Duodenal mucosa (tissue), 2 donors: ENCODE results near the gene NAALADL2.

Experiments used
- H3K27ac ChIP-seq: one replicate; pipeline ENCODE4 v1.7.0; 2013; ENCODE audit warnings: low read depth, low read length
- H3K27me3 ChIP-seq, 2 donors: one replicate each; pipeline ENCODE4 v1.7.0; 2013; ENCODE audit warnings: low read length in 2 of 2, control low read depth in 1 of 2; ENCODE audit not compliant: insufficient read depth in 2 of 2, control insufficient read depth in 1 of 2
- H3K36me3 ChIP-seq, 2 donors: one replicate each; pipeline ENCODE4 v1.7.0; 2013; ENCODE audit warnings: low read length in 2 of 2, control low read depth in 1 of 2; ENCODE audit not compliant: insufficient read depth in 2 of 2, control insufficient read depth in 1 of 2
- H3K4me1 ChIP-seq, 2 donors: one replicate each; pipeline ENCODE4 v1.7.0; 2013; ENCODE audit warnings: low read length in 2 of 2, control low read depth in 1 of 2; ENCODE audit not compliant: insufficient read depth in 2 of 2, control insufficient read depth in 1 of 2
- H3K4me3 ChIP-seq, 2 donors: one replicate each; pipeline ENCODE4 v1.7.0; 2013; ENCODE audit warnings: low read length in 2 of 2, low read depth in 1 of 2
- H3K9ac ChIP-seq, 2 donors: one replicate each; pipeline ENCODE4 v1.7.0; 2013; ENCODE audit warnings: low read length in 2 of 2, low read depth in 1 of 2
- H3K9me3 ChIP-seq, 2 donors: one replicate each; pipeline ENCODE4 v1.7.0; 2013; ENCODE audit warnings: low read length in 2 of 2, control low read depth in 1 of 2; ENCODE audit not compliant: control insufficient read depth in 1 of 2

The NAALADL2 gene

GRCh38 chr3:174883881-174884675 is 24.9 kb downstream of the NAALADL2 start:
- Histone ChIP-seq H3K4me1 (no peaks in the 10 kb centered on the region), H3K9me3 (peaks cover 0 to 3% of the 10 kb centered on the region in 2 donors), H3K27ac (no peak overlapping the region), H3K4me3 (no peak overlapping the region), H3K9ac (no peak overlapping the region), H3K27me3 (no peaks in the 10 kb centered on the region), H3K36me3 (no peaks in the 10 kb centered on the region)

GRCh38 chr3:174884776-174885568 is 25.8 kb downstream of the NAALADL2 start:
- H3K4me1 ChIP-seq, result no peaks in the 10 kb centered on the region
- no peak overlapping the region for H3K27ac ChIP-seq
- H3K9ac ChIP-seq, result no peak overlapping the region
- no peaks in the 10 kb centered on the region for H3K27me3 ChIP-seq
- H3K36me3 ChIP-seq, result no peaks in the 10 kb centered on the region
- H3K4me3 ChIP-seq, result no peak overlapping the region
- peaks cover 0 to 3% of the 10 kb centered on the region in 2 donors for H3K9me3 ChIP-seq

GRCh38 chr3:174891524-174892203 is 32.5 kb downstream of the NAALADL2 start:
- no peaks in the 10 kb centered on the region for H3K4me1 ChIP-seq
- H3K36me3 ChIP-seq, result no peaks in the 10 kb centered on the region
- no peak overlapping the region for H3K27ac ChIP-seq
- H3K4me3 ChIP-seq, result no peak overlapping the region
- peaks cover 0 to 7% of the 10 kb centered on the region in 2 donors for H3K9me3 ChIP-seq
- no peak overlapping the region for H3K9ac ChIP-seq
- no peaks in the 10 kb centered on the region for H3K27me3 ChIP-seq

- Histone ChIP-seq H3K9ac (no peak overlapping the region), H3K27me3 (no peaks in the 10 kb centered on the region), H3K9me3 (no peaks in the 10 kb centered on the region), H3K4me3 (no peak overlapping the region), H3K4me1 (no peaks in the 10 kb centered on the region), H3K27ac (no peak overlapping the region), H3K36me3 (no peaks in the 10 kb centered on the region)
Measured at GRCh38 chr3:174907027-174907426, 47.9 kb downstream of the NAALADL2 start.

GRCh38 chr3:174907628-174908407 is 48.7 kb downstream of the NAALADL2 start:
- no peak overlapping the region for H3K4me3 ChIP-seq
- no peak overlapping the region for H3K9ac ChIP-seq
- no peaks in the 10 kb centered on the region for H3K4me1 ChIP-seq
- no peak overlapping the region for H3K27ac ChIP-seq
- H3K27me3 ChIP-seq, result no peaks in the 10 kb centered on the region
- no peaks in the 10 kb centered on the region for H3K36me3 ChIP-seq
- no peaks in the 10 kb centered on the region for H3K9me3 ChIP-seq

GRCh38 chr3:174931473-174932353 is 72.6 kb downstream of the NAALADL2 start:
- Histone ChIP-seq H3K4me1 (no peaks in the 10 kb centered on the region), H3K27ac (no peak overlapping the region), H3K4me3 (no peak overlapping the region), H3K36me3 (no peaks in the 10 kb centered on the region), H3K27me3 (no peaks in the 10 kb centered on the region), H3K9me3 (no peaks in the 10 kb centered on the region), H3K9ac (no peak overlapping the region)

GRCh38 chr3:174936590-174936989 is 77.5 kb downstream of the NAALADL2 start:
- Histone ChIP-seq H3K9me3 (peaks cover 0 to 7% of the 10 kb centered on the region in 2 donors), H3K36me3 (no peaks in the 10 kb centered on the region), H3K27me3 (no peaks in the 10 kb centered on the region), H3K4me1 (no peaks in the 10 kb centered on the region), H3K27ac (no peak overlapping the region), H3K9ac (no peak overlapping the region), H3K4me3 (no peak overlapping the region)

GRCh38 chr3:174937478-174937877 is 78.3 kb downstream of the NAALADL2 start:
- Histone ChIP-seq H3K36me3 (no peaks in the 10 kb centered on the region), H3K27ac (no peak overlapping the region), H3K27me3 (no peaks in the 10 kb centered on the region), H3K4me3 (no peak overlapping the region), H3K9me3 (peaks cover 0 to 7% of the 10 kb centered on the region in 2 donors), H3K9ac (no peak overlapping the region), H3K4me1 (no peaks in the 10 kb centered on the region)

- Histone ChIP-seq H3K9ac (no peak overlapping the region), H3K36me3 (no peaks in the 10 kb centered on the region), H3K9me3 (peaks cover 0 to 7% of the 10 kb centered on the region in 2 donors), H3K4me1 (no peaks in the 10 kb centered on the region), H3K4me3 (no peak overlapping the region), H3K27me3 (no peaks in the 10 kb centered on the region), H3K27ac (no peak overlapping the region)
Measured at GRCh38 chr3:174938102-174938501, 79.0 kb downstream of the NAALADL2 start.
